SK-N-SH treated with all-trans-retinoic acid at 6 μM for 48 hours (cell line): Measurements from ENCODE around the gene ULK1.
"Not testable (repeated sequence)": the region's sequence is repeated elsewhere in the genome, so short reads cannot be mapped to it uniquely, and the experiment has no call there.

Source experiments
- ATAC-seq: fragments of 200-7000 bp; cut with Tn5 transposase; 3 replicates; pipeline ENCODE4 v1.9.1; 2020; ENCODE audit warnings: mild to moderate bottlenecking, moderate library complexity
- ARNTL ChIP-seq: fragments of 450-650 bp; formaldehyde crosslinking; IDR thresholded peaks from 2 replicates; pipeline ENCODE4 v1.5.0; 2020; ENCODE audit warnings: low read depth, mild to moderate bottlenecking, moderate library complexity, borderline replicate concordance
- BACH2 ChIP-seq: fragments of 250-450 bp; sonication (Bioruptor Pico); IDR thresholded peaks from 2 replicates; pipeline ENCODE4 v1.9.0; 2021; ENCODE audit warnings: mild to moderate bottlenecking, borderline replicate concordance
- CREB5 ChIP-seq: fragments of 250-450 bp; sonication (Bioruptor Pico); IDR thresholded peaks from 2 replicates; pipeline ENCODE4 v1.5.1; 2020; ENCODE audit warnings: low read depth, mild to moderate bottlenecking, moderate library complexity
- CSDC2 ChIP-seq: fragments of 250-450 bp; sonication (Bioruptor Pico); IDR thresholded peaks from 2 replicates; pipeline ENCODE4 v1.5.0; 2020; ENCODE audit warnings: mild to moderate bottlenecking, moderate library complexity
- CSRNP3 ChIP-seq: fragments of 250-450 bp; sonication (Bioruptor Pico); IDR thresholded peaks from 2 replicates; pipeline ENCODE4 v1.5.1; 2021; ENCODE audit warnings: mild to moderate bottlenecking, moderate library complexity
- ESRRG ChIP-seq: fragments of 250-450 bp; sonication (Bioruptor Pico); IDR thresholded peaks from 2 replicates; pipeline ENCODE4 v1.6.1; 2021; ENCODE audit warnings: mild to moderate bottlenecking
- GLIS3 ChIP-seq: fragments of 250-450 bp; sonication (Bioruptor Pico); IDR thresholded peaks from 2 replicates; pipeline ENCODE4 v1.5.0; 2020; ENCODE audit warnings: mild to moderate bottlenecking, moderate library complexity
- ISL1 ChIP-seq: fragments of 250-450 bp; sonication (Bioruptor Pico); IDR thresholded peaks from 2 replicates; pipeline ENCODE4 v2.1.2; 2022; ENCODE audit warnings: mild to moderate bottlenecking, moderate library complexity
- OSR1 ChIP-seq: fragments of 250-450 bp; sonication (Bioruptor Pico); IDR thresholded peaks from 2 replicates; pipeline ENCODE4 v1.8.0; 2022; ENCODE audit warnings: moderate library complexity, mild to moderate bottlenecking, inconsistent platforms
- PATZ1 ChIP-seq: fragments of 250-450 bp; sonication (Bioruptor Pico); IDR thresholded peaks from 2 replicates; pipeline ENCODE4 v1.8.0; 2020; ENCODE audit warnings: mild to moderate bottlenecking, moderate library complexity, borderline replicate concordance
- POU6F1 ChIP-seq: fragments of 250-450 bp; sonication (Bioruptor Pico); IDR thresholded peaks from 2 replicates; pipeline ENCODE4 v1.8.0; 2021; ENCODE audit warnings: low read depth, mild to moderate bottlenecking, moderate library complexity, borderline replicate concordance
- RARB ChIP-seq: fragments of 250-450 bp; sonication (Bioruptor Pico); IDR thresholded peaks from 2 replicates; pipeline ENCODE4 v1.8.0; 2021; ENCODE audit warnings: mild to moderate bottlenecking, moderate library complexity
- SNAI2 ChIP-seq: fragments of 250-450 bp; sonication (Bioruptor Pico); IDR thresholded peaks from 2 replicates; pipeline ENCODE4 v1.5.0; 2020; ENCODE audit warnings: mild to moderate bottlenecking, moderate library complexity
- TCF4 ChIP-seq: fragments of 250-450 bp; sonication (Bioruptor Pico); IDR thresholded peaks from 2 replicates; pipeline ENCODE4 v1.8.0; 2021; ENCODE audit warnings: mild to moderate bottlenecking, moderate library complexity, borderline replicate concordance
- TOX ChIP-seq: fragments of 250-450 bp; sonication (Bioruptor Pico); IDR thresholded peaks from 2 replicates; pipeline ENCODE4 v1.8.0; 2021; ENCODE audit warnings: mild to moderate bottlenecking, moderate library complexity, borderline replicate concordance
- TSHZ2 ChIP-seq: fragments of 250-450 bp; sonication (Bioruptor Pico); IDR thresholded peaks from 2 replicates; pipeline ENCODE4 v1.5.0; 2020; ENCODE audit warnings: mild to moderate bottlenecking, moderate library complexity
- ZC3H10 ChIP-seq: fragments of 250-450 bp; sonication (Bioruptor Pico); IDR thresholded peaks from 2 replicates; pipeline ENCODE4 v1.5.1; 2021; ENCODE audit warnings: mild to moderate bottlenecking, moderate library complexity
- ZFP3 ChIP-seq: fragments of 250-450 bp; sonication (Bioruptor Pico); IDR thresholded peaks from 2 replicates; pipeline ENCODE4 v1.5.0; 2020; ENCODE audit warnings: mild to moderate bottlenecking, moderate library complexity
- ZFP30 ChIP-seq: fragments of 450-650 bp; formaldehyde crosslinking; IDR thresholded peaks from 2 replicates; pipeline ENCODE4 v1.5.0; 2022; ENCODE audit warnings: mild to moderate bottlenecking, moderate library complexity
- ZNF565 ChIP-seq: fragments of 450-650 bp; formaldehyde crosslinking; conservative IDR thresholded peaks from 2 replicates; pipeline ENCODE4 v1.5.0; 2020; ENCODE audit warnings: low read depth, mild to moderate bottlenecking, moderate library complexity
- ZNF70 ChIP-seq: fragments of 450-650 bp; formaldehyde crosslinking; IDR thresholded peaks from 2 replicates; pipeline ENCODE4 v1.5.0; 2020; ENCODE audit warnings: mild to moderate bottlenecking, moderate library complexity
- ZNF8 ChIP-seq: fragments of 450-650 bp; formaldehyde crosslinking; IDR thresholded peaks from 2 replicates; pipeline ENCODE4 v1.5.0; 2020; ENCODE audit warnings: mild to moderate bottlenecking, moderate library complexity

The ULK1 gene

GRCh38 chr12:131944601-131945251 is 50.3 kb downstream of the ULK1 start:
- TF ChIP-seq ZFP30: no peak
- no peak; the same call in 2 of the 3 replicates for ATAC-seq

GRCh38 chr12:131946757-131947156 is 52.3 kb downstream of the ULK1 start:
- no peak for TF ChIP-seq GLIS3 (CRISPR knock-in tag)
- TF ChIP-seq ZFP3: no peak
- TF ChIP-seq ZNF8 (CRISPR knock-in tag): no peak
- no peak for TF ChIP-seq ZFP30
- TF ChIP-seq PATZ1 (CRISPR knock-in tag): no peak
- TF ChIP-seq SNAI2: no peak
- no peak for TF ChIP-seq OSR1 (CRISPR knock-in tag)
- no peak for TF ChIP-seq CREB5
- TF ChIP-seq ZNF565 (CRISPR knock-in tag): no peak

GRCh38 chr12:131947482-131948027 is 53.1 kb downstream of the ULK1 start:
- ATAC-seq: no peak
- TF ChIP-seq ESRRG (CRISPR knock-in tag): no peak
- no peak for TF ChIP-seq TCF4 (CRISPR knock-in tag)
- no peak for TF ChIP-seq GLIS3 (CRISPR knock-in tag)
- TF ChIP-seq TOX: no peak
- TF ChIP-seq ARNTL: no peak
- TF ChIP-seq TSHZ2 (CRISPR knock-in tag): no peak
- TF ChIP-seq SNAI2: no peak
- no peak for TF ChIP-seq CREB5
- no peak for TF ChIP-seq ZC3H10 (CRISPR knock-in tag)
- no peak for TF ChIP-seq ZNF565 (CRISPR knock-in tag)
- TF ChIP-seq CSDC2 (CRISPR knock-in tag): no peak
- no peak for TF ChIP-seq ZNF70 (CRISPR knock-in tag)
- TF ChIP-seq ZFP30: no peak
- TF ChIP-seq ZNF8 (CRISPR knock-in tag): no peak
- no peak for TF ChIP-seq ZFP3
- TF ChIP-seq POU6F1: no peak
- no peak for TF ChIP-seq RARB
- TF ChIP-seq ISL1 (CRISPR knock-in tag): no peak

More at GRCh38 chr12:131946757-131947156, 52.3 kb downstream of the ULK1 start:
- no peak for ATAC-seq

- no peak for TF ChIP-seq ZNF70 (CRISPR knock-in tag)
- TF ChIP-seq BACH2 (CRISPR knock-in tag): no peak
- TF ChIP-seq CSRNP3 (CRISPR knock-in tag): no peak
- TF ChIP-seq CSDC2 (CRISPR knock-in tag): no peak
- no peak for ATAC-seq
Observed at GRCh38 chr12:131948166-131948712, 53.8 kb downstream of the ULK1 start.

GRCh38 chr12:131948713-131949430 is 54.5 kb downstream of the ULK1 start:
- ATAC-seq: not testable (repeated sequence)
